Keratinocyte (primary cell): ENCODE results near the gene AOPEP.

Experiments used
- EZH2 ChIP-seq: IDR thresholded peaks from one replicate; pipeline ENCODE4 v1.6.1; 2012; ENCODE audit warnings: inconsistent platforms, mild to moderate bottlenecking, low read length, moderate library complexity
- TF ChIP-seq, protein P1 (sequence below), 3 experiments: IDR thresholded peaks in 1 of 3; conservative IDR thresholded peaks in 1 of 3; optimal IDR thresholded peaks in 1 of 3; 2 replicates in 2 of 3; 3 replicates in 1 of 3; pipeline versions ENCODE3 to v1.5.1; 2011; ENCODE audit warnings: low read length in 3 of 3, mild to moderate bottlenecking in 3 of 3, moderate library complexity in 2 of 3, control low read depth in 1 of 3, inconsistent platforms in 1 of 3; ENCODE audit not compliant: insufficient read depth in 2 of 3; ENCODE audit errors: extremely low read depth in 1 of 3

DNA sequence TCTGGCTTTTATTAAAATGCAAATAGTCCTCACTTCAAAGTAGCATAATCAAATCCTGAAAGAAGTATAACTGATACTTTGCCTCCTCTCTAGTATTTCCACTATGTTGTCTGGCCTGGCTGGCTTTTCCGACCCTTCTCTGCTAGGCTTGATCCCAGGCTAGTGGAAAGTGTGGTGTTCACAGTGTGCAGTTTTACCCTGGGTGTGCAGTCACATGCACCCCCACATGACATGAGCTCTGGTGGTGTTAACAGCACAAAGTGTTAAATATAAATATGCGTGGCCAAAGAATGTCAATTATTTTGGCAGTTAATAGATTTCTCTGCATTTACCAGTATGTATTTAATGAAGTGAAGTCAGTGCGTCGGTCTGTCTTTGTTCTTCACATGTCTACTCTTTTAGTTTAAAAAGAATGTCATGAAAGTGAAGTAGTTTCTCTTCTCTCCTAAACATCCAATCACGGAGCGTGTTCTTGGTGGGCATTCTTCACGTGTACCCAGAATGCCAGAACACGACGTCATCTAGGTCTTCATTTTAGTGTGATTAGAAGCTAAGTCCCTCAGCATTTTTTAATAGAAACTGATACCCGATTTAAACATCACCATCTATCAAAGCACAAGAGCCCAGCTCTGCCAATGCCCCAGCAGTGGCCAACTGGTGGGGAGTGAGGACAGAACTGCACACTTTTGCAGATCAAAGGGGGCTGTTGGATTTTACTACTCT lies 304.6 kb downstream of the AOPEP start:
- TF ChIP-seq, protein P1, sequence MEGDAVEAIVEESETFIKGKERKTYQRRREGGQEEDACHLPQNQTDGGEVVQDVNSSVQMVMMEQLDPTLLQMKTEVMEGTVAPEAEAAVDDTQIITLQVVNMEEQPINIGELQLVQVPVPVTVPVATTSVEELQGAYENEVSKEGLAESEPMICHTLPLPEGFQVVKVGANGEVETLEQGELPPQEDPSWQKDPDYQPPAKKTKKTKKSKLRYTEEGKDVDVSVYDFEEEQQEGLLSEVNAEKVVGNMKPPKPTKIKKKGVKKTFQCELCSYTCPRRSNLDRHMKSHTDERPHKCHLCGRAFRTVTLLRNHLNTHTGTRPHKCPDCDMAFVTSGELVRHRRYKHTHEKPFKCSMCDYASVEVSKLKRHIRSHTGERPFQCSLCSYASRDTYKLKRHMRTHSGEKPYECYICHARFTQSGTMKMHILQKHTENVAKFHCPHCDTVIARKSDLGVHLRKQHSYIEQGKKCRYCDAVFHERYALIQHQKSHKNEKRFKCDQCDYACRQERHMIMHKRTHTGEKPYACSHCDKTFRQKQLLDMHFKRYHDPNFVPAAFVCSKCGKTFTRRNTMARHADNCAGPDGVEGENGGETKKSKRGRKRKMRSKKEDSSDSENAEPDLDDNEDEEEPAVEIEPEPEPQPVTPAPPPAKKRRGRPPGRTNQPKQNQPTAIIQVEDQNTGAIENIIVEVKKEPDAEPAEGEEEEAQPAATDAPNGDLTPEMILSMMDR (optimal IDR thresholded peaks at IDR 0.05 in 1 of 3, IDR thresholded peaks at IDR 0.05 in 1 of 3, conservative IDR thresholded peaks at IDR 0.05 in 1 of 3; ENCODE audit: extremely low read depth in 1 of 3, insufficient read depth in 2 of 3, low read length in 3 of 3): no peak
- no peak for TF ChIP-seq EZH2
